ENCODE results near the gene FAM32A. TPM values are rescaled to one million over a fixed set of nuclear protein-coding genes. Genes with fewer than 3 reads are reported as not detected.

FAM32A gene
- total and polyA plus RNA-seq, 10 of the 15 experiments (the other 5 are each of a cell fraction or from before 2014, with no cell fraction given): 33.3 to 116 (median 71.9) TPM

- TF ChIP-seq TARDBP (IDR thresholded peaks at IDR 0.05; ENCODE audit: borderline replicate concordance): no peak
- no peak for TF ChIP-seq ZNF274 (IDR thresholded peaks at IDR 0.05; ENCODE audit: insufficient read depth, insufficient read length)
- no peak for TF ChIP-seq CEBPZ (IDR thresholded peaks at IDR 0.05; ENCODE audit: low read depth, low read length)
- TF ChIP-seq ZNF207 (IDR thresholded peaks at IDR 0.05; ENCODE audit: borderline replicate concordance): peak; percentile 84; the same call in 1 of the 2 replicates
- no peak for TF ChIP-seq USF1 (IDR thresholded peaks at IDR 0.05; ENCODE audit: borderline replicate concordance, extremely low read length, insufficient read depth, low read depth, low read length)
- TF ChIP-seq ZNF687 (IDR thresholded peaks at IDR 0.05): peak; percentile 30; the same call in 1 of the 2 replicates
- TF ChIP-seq BRCA1 (IDR thresholded peaks at IDR 0.05; ENCODE audit: low read depth, low read length): no peak
- TF ChIP-seq CHD1 (IDR thresholded peaks at IDR 0.05; ENCODE audit: low read depth, low read length): no peak
- no peak for TF ChIP-seq ATF2 (IDR thresholded peaks at IDR 0.05; ENCODE audit: low read length)
- peak; percentile 47 to 84; a peak in 3 of 4 replicates for TF ChIP-seq SRF (IDR thresholded peaks at IDR 0.05; ENCODE audit: low read depth in 2 of 2, low read length in 2 of 2)
- no peak for TF ChIP-seq ZZZ3 (IDR thresholded peaks at IDR 0.05; ENCODE audit: control insufficient read depth, insufficient read length, low read depth)
- TF ChIP-seq ATF7 (IDR thresholded peaks at IDR 0.05; ENCODE audit: low read depth): no peak
- no peak for TF ChIP-seq JUNB (IDR thresholded peaks at IDR 0.05)
- TF ChIP-seq, protein P1, sequence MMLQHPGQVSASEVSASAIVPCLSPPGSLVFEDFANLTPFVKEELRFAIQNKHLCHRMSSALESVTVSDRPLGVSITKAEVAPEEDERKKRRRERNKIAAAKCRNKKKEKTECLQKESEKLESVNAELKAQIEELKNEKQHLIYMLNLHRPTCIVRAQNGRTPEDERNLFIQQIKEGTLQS (IDR thresholded peaks at IDR 0.05; ENCODE audit: borderline replicate concordance, extremely low read depth, low read depth, low read length): no peak
- TF ChIP-seq BCL11A (IDR thresholded peaks at IDR 0.05; ENCODE audit: low read depth, low read length): no peak
- TF ChIP-seq HDGF (IDR thresholded peaks at IDR 0.05): no peak; the same call in 1 of the 2 replicates
- TF ChIP-seq EP300 (IDR thresholded peaks at IDR 0.05; ENCODE audit: borderline replicate concordance in 1 of 2, control insufficient read depth in 1 of 2, low read depth in 2 of 2, low read length in 2 of 2): no peak
- no peak for TF ChIP-seq RBBP5 (conservative IDR thresholded peaks at IDR 0.05)
- TF ChIP-seq RB1 (IDR thresholded peaks at IDR 0.05; ENCODE audit: borderline replicate concordance): peak; percentile 92
- TF ChIP-seq YY1 (IDR thresholded peaks at IDR 0.05; ENCODE audit: low read depth, low read length): peak; percentile 86
- no peak for TF ChIP-seq SREBF1 (IDR thresholded peaks at IDR 0.05; ENCODE audit: low read length)
Observed at GRCh38 chr19:16197622-16198369, 12.6 kb downstream of the FAM32A start, which contains the start of gene AP1M1 (continued).
